Prostate gland (tissue), 2 donors: Measurements from ENCODE around the gene ESRRB. TPM values are rescaled to one million over a fixed set of nuclear protein-coding genes. Genes with fewer than 3 reads are reported as not detected.

Source experiments
- DNase-seq: peaks from one replicate; pipeline ENCODE4 v3.0.0-alpha.2; 2019; ENCODE audit warnings: low spot score
- H3K27ac ChIP-seq, 2 donors: fragments of 200-600 bp; sonication (generic); 2 replicates each; pipeline ENCODE4 v1.5.1; 2017 to 2019
- H3K27me3 ChIP-seq: fragments of 200-600 bp; sonication (generic); replicated peaks from 2 replicates; pipeline ENCODE4 v1.5.1; 2019; ENCODE audit not compliant: insufficient read depth
- H3K36me3 ChIP-seq, 2 donors: fragments of 200-600 bp; sonication (generic); 1 replicate in 1 of 2; 2 replicates in 1 of 2; pipeline versions ENCODE4 v1.5.1 to v1.8.1; 2017 to 2019
- H3K4me1 ChIP-seq: fragments of 200-600 bp; sonication (generic); replicated peaks from 2 replicates; pipeline ENCODE4 v1.5.1; 2019
- H3K4me3 ChIP-seq, 2 donors: fragments of 200-600 bp; sonication (generic); 2 replicates each; pipeline ENCODE4 v1.5.1; 2017 to 2019
- H3K9me3 ChIP-seq: fragments of 200-600 bp; sonication (generic); 2 replicates; pipeline ENCODE4 v1.5.1; 2017
- POLR2A ChIP-seq: fragments of 450-650 bp; IDR thresholded peaks from one replicate; pipeline ENCODE4 v1.6.1; 2016; ENCODE audit warnings: antibody characterized with exemption, mild to moderate bottlenecking
- POLR2AphosphoS5 ChIP-seq: sonication (generic); formaldehyde crosslinking; IDR thresholded peaks from one replicate; pipeline ENCODE4 v1.6.1; 2017; ENCODE audit warnings: antibody characterized with exemption
- WGBS: methylation state at CpG from one replicate; pipeline ENCODE4 v1.1.5; 2018; 5-methylcytosine and 5-hydroxymethylcytosine counted together
- intact Hi-C: fragments of 100-400 bp; cut with DNase I; formaldehyde crosslinking; loops from one replicate; pipeline ENCODE4 v1.14.2; 2022
- total RNA-seq, 2 donors: library from RNA; depleted of rRNA; stranded (reverse); fragments of >200 nt; gene quantifications; one replicate each; pipeline ENCODE4 v1.1.0, GENCODE V29; 2016
- TF ChIP-seq, protein P1 (sequence below), 4 experiments: fragments of 200-600 bp in 2 of 4; fragments of 450-650 bp in 2 of 4; sonication (generic) in 2 of 4; IDR thresholded peaks; 1 replicate in 3 of 4; 2 replicates in 1 of 4; pipeline ENCODE4 v1.5.1; 2016 to 2019; ENCODE audit warnings: antibody characterized with exemption in 4 of 4, mild to moderate bottlenecking in 2 of 4, moderate library complexity in 2 of 4

Gene ESRRB
- total RNA-seq, 2 donors from 2014 or later: 0.32 TPM; not detected in 1

GRCh38 chr14:76465664-76466063 is 89.7 kb downstream of the ESRRB start:
- no peak for TF ChIP-seq POLR2A
- no peak for TF ChIP-seq POLR2AphosphoS5
- TF ChIP-seq, protein P1, sequence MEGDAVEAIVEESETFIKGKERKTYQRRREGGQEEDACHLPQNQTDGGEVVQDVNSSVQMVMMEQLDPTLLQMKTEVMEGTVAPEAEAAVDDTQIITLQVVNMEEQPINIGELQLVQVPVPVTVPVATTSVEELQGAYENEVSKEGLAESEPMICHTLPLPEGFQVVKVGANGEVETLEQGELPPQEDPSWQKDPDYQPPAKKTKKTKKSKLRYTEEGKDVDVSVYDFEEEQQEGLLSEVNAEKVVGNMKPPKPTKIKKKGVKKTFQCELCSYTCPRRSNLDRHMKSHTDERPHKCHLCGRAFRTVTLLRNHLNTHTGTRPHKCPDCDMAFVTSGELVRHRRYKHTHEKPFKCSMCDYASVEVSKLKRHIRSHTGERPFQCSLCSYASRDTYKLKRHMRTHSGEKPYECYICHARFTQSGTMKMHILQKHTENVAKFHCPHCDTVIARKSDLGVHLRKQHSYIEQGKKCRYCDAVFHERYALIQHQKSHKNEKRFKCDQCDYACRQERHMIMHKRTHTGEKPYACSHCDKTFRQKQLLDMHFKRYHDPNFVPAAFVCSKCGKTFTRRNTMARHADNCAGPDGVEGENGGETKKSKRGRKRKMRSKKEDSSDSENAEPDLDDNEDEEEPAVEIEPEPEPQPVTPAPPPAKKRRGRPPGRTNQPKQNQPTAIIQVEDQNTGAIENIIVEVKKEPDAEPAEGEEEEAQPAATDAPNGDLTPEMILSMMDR (IDR thresholded peaks at IDR 0.05): no peak
- Histone ChIP-seq H3K27ac (no peak overlapping the region), H3K4me1 (no peaks in the 10 kb centered on the region), H3K9me3 (no peaks in the 10 kb centered on the region), H3K27me3 (no peaks in the 10 kb centered on the region), H3K4me3 (no peak overlapping the region), H3K36me3 (no peaks in the 10 kb centered on the region)
- WGBS: 31% methylated on average over 9 of the region's 9 CpGs
- intact Hi-C loops: no loop called here
- DNase-seq: no peak

- Histone ChIP-seq H3K4me3 (no peak overlapping the region), H3K36me3 (no peaks in the 10 kb centered on the region), H3K27ac (no peak overlapping the region), H3K27me3 (no peaks in the 10 kb centered on the region), H3K4me1 (no peaks in the 10 kb centered on the region), H3K9me3 (no peaks in the 10 kb centered on the region)
- 22% methylated on average over 8 of the region's 8 CpGs for WGBS
- TF ChIP-seq POLR2A: no peak
- no peak for TF ChIP-seq POLR2AphosphoS5
- TF ChIP-seq, protein P1 (IDR thresholded peaks at IDR 0.05): no peak
- DNase-seq: no peak
- intact Hi-C loops: no loop called here
These were observed 91.8 kb downstream of the ESRRB start for GRCh38 chr14:76467711-76468155.

DNA sequence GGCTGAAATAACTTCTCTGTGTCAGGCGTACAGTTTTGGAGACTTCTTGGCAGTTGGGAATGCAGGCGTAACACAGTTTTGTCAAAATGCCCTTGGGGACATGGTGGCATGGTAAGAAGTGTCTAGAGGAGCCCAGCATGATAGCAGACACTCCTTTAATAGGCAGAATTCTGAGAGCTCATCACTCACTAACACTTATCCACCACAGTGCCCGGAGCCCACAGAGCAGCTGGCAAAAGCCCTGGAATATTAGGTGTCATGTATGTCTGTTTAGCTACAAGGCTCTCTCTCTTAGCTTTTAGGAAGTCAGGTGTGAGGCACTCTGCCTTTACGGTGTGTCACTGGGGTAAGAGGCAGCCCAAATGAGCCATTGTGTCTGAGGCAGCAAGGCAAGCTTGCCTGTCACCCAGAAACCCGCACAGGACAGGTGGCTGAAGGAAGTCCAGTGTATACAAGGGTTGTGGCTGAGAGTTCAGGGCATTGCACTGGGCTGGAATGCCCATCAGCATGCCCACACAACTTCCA is 96.3 kb downstream of the ESRRB start:
- Histone ChIP-seq H3K4me3 (no peak overlapping the region), H3K4me1 (no peaks in the 10 kb centered on the region), H3K9me3 (no peaks in the 10 kb centered on the region), H3K27me3 (no peaks in the 10 kb centered on the region), H3K36me3 (no peaks in the 10 kb centered on the region), H3K27ac (no peak overlapping the region)
- intact Hi-C loops: no loop called here
- no peak for TF ChIP-seq POLR2A
- TF ChIP-seq, protein P1 (IDR thresholded peaks at IDR 0.05): no peak
- TF ChIP-seq POLR2AphosphoS5: no peak
- DNase-seq: no peak
- 83% methylated on average over 5 of the region's 5 CpGs for WGBS

GRCh38 chr14:76473481-76474263 is 97.7 kb downstream of the ESRRB start:
- Histone ChIP-seq H3K9me3 (no peaks in the 10 kb centered on the region), H3K4me1 (no peaks in the 10 kb centered on the region), H3K36me3 (no peaks in the 10 kb centered on the region), H3K27me3 (no peaks in the 10 kb centered on the region), H3K4me3 (no peak overlapping the region), H3K27ac (no peak overlapping the region)
- WGBS: 14% methylated on average over 17 of the region's 17 CpGs
- TF ChIP-seq POLR2AphosphoS5 (no peak), POLR2A (no peak)
- TF ChIP-seq, protein P1 (IDR thresholded peaks at IDR 0.05): no peak
- no peak for DNase-seq
- intact Hi-C loops: no loop called here

- 40% methylated on average over 1 of the region's 1 CpG for WGBS
- Histone ChIP-seq H3K4me3 (no peak overlapping the region), H3K36me3 (no peaks in the 10 kb centered on the region), H3K27ac (no peak overlapping the region), H3K9me3 (no peaks in the 10 kb centered on the region), H3K4me1 (no peaks in the 10 kb centered on the region), H3K27me3 (no peaks in the 10 kb centered on the region)
- intact Hi-C loops: no loop called here
- TF ChIP-seq POLR2A: no peak
- TF ChIP-seq, protein P1 (IDR thresholded peaks at IDR 0.05): no peak
- TF ChIP-seq POLR2AphosphoS5: no peak
- no peak for DNase-seq
These were observed 104.5 kb downstream of the ESRRB start for GRCh38 chr14:76480426-76480825.
